OCI-LY1 (cell line): ENCODE results near the gene MAPK8IP1.

ENCODE experiments used
- H2AFZ ChIP-seq: fragments of 200-600 bp; sonication (generic), shearing (Covaris generic); 2 replicates; pipeline ENCODE4 v1.6.0; 2014; ENCODE audit warnings: antibody characterized with exemption, mild to moderate bottlenecking, low read length
- H3F3A ChIP-seq: fragments of 200-600 bp; sonication (generic), shearing (Covaris generic); 2 replicates; pipeline ENCODE4 v1.6.0; 2014; ENCODE audit warnings: mild to moderate bottlenecking, antibody characterized with exemption, low read length, moderate library complexity; ENCODE audit not compliant: insufficient read depth
- H3K27ac ChIP-seq: fragments of 200-600 bp; sonication (generic); 2 replicates; pipeline ENCODE4 v1.5.1; 2014; ENCODE audit warnings: low read length, mixed run types, mild to moderate bottlenecking, low read depth; ENCODE audit not compliant: poor library complexity, severe bottlenecking
- H3K27me3 ChIP-seq: fragments of 200-600 bp; sonication (generic); 2 replicates; pipeline ENCODE4 v1.6.0; 2014; ENCODE audit warnings: antibody characterized with exemption, mild to moderate bottlenecking, low read length, moderate library complexity; ENCODE audit not compliant: insufficient read depth
- H3K36me3 ChIP-seq: fragments of 200-600 bp; sonication (generic); 2 replicates; pipeline ENCODE4 v1.6.1; 2014; ENCODE audit warnings: mild to moderate bottlenecking, antibody characterized with exemption, low read length, moderate library complexity, mixed read lengths; ENCODE audit not compliant: insufficient read depth
- H3K4me1 ChIP-seq: fragments of 200-600 bp; sonication (generic); 2 replicates; pipeline ENCODE4 v1.5.1; 2014; ENCODE audit warnings: mild to moderate bottlenecking, low read length, moderate library complexity; ENCODE audit not compliant: insufficient read depth, severe bottlenecking
- H3K4me2 ChIP-seq: fragments of 200-600 bp; sonication (generic), shearing (Covaris generic); 2 replicates; pipeline ENCODE4 v1.6.1; 2014; ENCODE audit warnings: low read length
- H3K4me3 ChIP-seq: fragments of 200-600 bp; sonication (generic); 2 replicates; pipeline ENCODE4 v1.5.1; 2014; ENCODE audit warnings: low read length, low read depth, mild to moderate bottlenecking, mixed read lengths; ENCODE audit not compliant: poor library complexity, severe bottlenecking
- H3K79me2 ChIP-seq: fragments of 200-600 bp; shearing (Covaris generic); 2 replicates; pipeline ENCODE4 v1.6.1; 2016; ENCODE audit warnings: mixed run types, low read length, mixed read lengths; ENCODE audit not compliant: insufficient read depth
- H3K9ac ChIP-seq: fragments of 200-600 bp; sonication (generic), shearing (Covaris generic); 2 replicates; pipeline ENCODE4 v1.6.1; 2014; ENCODE audit warnings: mild to moderate bottlenecking, low read length, mixed read lengths
- H3K9me2 ChIP-seq: fragments of 200-600 bp; sonication (generic), shearing (Covaris generic); 2 replicates; pipeline ENCODE4 v1.6.1; 2014; ENCODE audit warnings: low read depth, mild to moderate bottlenecking, low read length, mixed read lengths
- H3K9me3 ChIP-seq: fragments of 200-600 bp; shearing (Covaris generic); 2 replicates; pipeline ENCODE4 v1.6.1; 2014; ENCODE audit warnings: low read length, mixed read lengths
- H4K20me1 ChIP-seq: fragments of 200-600 bp; sonication (generic), shearing (Covaris generic); 2 replicates; pipeline ENCODE4 v1.6.0; 2016; ENCODE audit warnings: mild to moderate bottlenecking, low read length; ENCODE audit not compliant: insufficient read depth
- CTCF ChIP-seq: fragments of 200-600 bp; sonication (generic), shearing (Covaris generic); IDR thresholded peaks from 2 replicates; pipeline ENCODE4 v1.5.1; 2017; ENCODE audit warnings: mild to moderate bottlenecking, antibody characterized with exemption, low read length, moderate library complexity, mixed read lengths
- EZH2 ChIP-seq: fragments of 200-600 bp; sonication (generic), shearing (Covaris generic); IDR thresholded peaks from 2 replicates; pipeline ENCODE4 v1.8.0; 2017; ENCODE audit warnings: borderline replicate concordance, mixed run types, mild to moderate bottlenecking, antibody characterized with exemption, low read length, moderate library complexity, mixed read lengths

MAPK8IP1 gene

GRCh38 chr11:45892856-45893255 is 7.4 kb downstream of the MAPK8IP1 start:
- H3K79me2 ChIP-seq, result no peaks in the 10 kb centered on the region
- H3K36me3 ChIP-seq, result no peaks in the 10 kb centered on the region
- H3K9ac ChIP-seq, result no peak overlapping the region
- no peak overlapping the region for H3K4me2 ChIP-seq
- H3K9me3 ChIP-seq, result no peaks in the 10 kb centered on the region
- no peak overlapping the region for H3K27ac ChIP-seq
- H2AFZ ChIP-seq, result no peak overlapping the region
- H3F3A ChIP-seq, result no peaks in the 10 kb centered on the region
- TF ChIP-seq CTCF (no peak), EZH2 (no peak)
- no peak overlapping the region for H3K4me3 ChIP-seq
- H4K20me1 ChIP-seq, result no peaks in the 10 kb centered on the region
- H3K4me1 ChIP-seq, result no peaks in the 10 kb centered on the region
- H3K9me2 ChIP-seq, result no peaks in the 10 kb centered on the region
- H3K27me3 ChIP-seq, result peaks cover 4% of the 10 kb centered on the region; the same call in 1 of the 2 replicates

GRCh38 chr11:45894555-45895247 is 9.2 kb downstream of the MAPK8IP1 start:
- no peaks in the 10 kb centered on the region for H3K4me1 ChIP-seq
- H3K79me2 ChIP-seq, result no peaks in the 10 kb centered on the region
- H3K4me3 ChIP-seq, result no peak overlapping the region
- no peaks in the 10 kb centered on the region for H3K36me3 ChIP-seq
- H2AFZ ChIP-seq, result no peak overlapping the region
- no peaks in the 10 kb centered on the region for H3K9me3 ChIP-seq
- H4K20me1 ChIP-seq, result no peaks in the 10 kb centered on the region
- no peak overlapping the region for H3K4me2 ChIP-seq
- no peak overlapping the region for H3K27ac ChIP-seq
- peaks cover 4% of the 10 kb centered on the region; the same call in 1 of the 2 replicates for H3K27me3 ChIP-seq
- TF ChIP-seq CTCF, result no peak
- TF ChIP-seq EZH2, result no peak
- H3F3A ChIP-seq, result no peaks in the 10 kb centered on the region
- H3K9me2 ChIP-seq, result no peaks in the 10 kb centered on the region
- H3K9ac ChIP-seq, result no peak overlapping the region

- no peaks in the 10 kb centered on the region for H3K36me3 ChIP-seq
- H3K9ac ChIP-seq, result no peak overlapping the region
- TF ChIP-seq CTCF, result no peak
- TF ChIP-seq EZH2, result no peak
- peaks cover 4% of the 10 kb centered on the region; the same call in 1 of the 2 replicates for H3K27me3 ChIP-seq
- peaks cover 4% of the 10 kb centered on the region for H3K4me1 ChIP-seq
- H3K4me2 ChIP-seq, result no peak overlapping the region
- no peak overlapping the region for H2AFZ ChIP-seq
- H3F3A ChIP-seq, result no peaks in the 10 kb centered on the region
- H3K9me2 ChIP-seq, result no peaks in the 10 kb centered on the region
- H4K20me1 ChIP-seq, result no peaks in the 10 kb centered on the region
- H3K79me2 ChIP-seq, result no peaks in the 10 kb centered on the region
- no peaks in the 10 kb centered on the region for H3K9me3 ChIP-seq
- no peak overlapping the region for H3K27ac ChIP-seq
- no peak overlapping the region for H3K4me3 ChIP-seq
Observed at GRCh38 chr11:45895553-45896259, 10.3 kb downstream of the MAPK8IP1 start.
